Skin epidermis (tissue), 12 donors: Measurements from ENCODE around the gene PPIAL4G.
"Not testable (repeated sequence)": the region's sequence is repeated elsewhere in the genome, so short reads cannot be mapped to it uniquely, and the experiment has no call there.

Experiments
- H3K27ac ChIP-seq, 21 experiments: fragments of 200-600 bp; sonication (generic) in 11 of 21; one replicate each; pipeline ENCODE4 v1.5.0; 2020; ENCODE audit warnings: mild to moderate bottlenecking in 3 of 21, inconsistent platforms in 2 of 21, moderate library complexity in 2 of 21
- H3K4me3 ChIP-seq, 7 experiments: fragments of 200-600 bp; sonication (generic) in 2 of 7; one replicate each; pipeline ENCODE4 v1.5.0; 2020; ENCODE audit warnings: inconsistent platforms in 2 of 7, mild to moderate bottlenecking in 2 of 7, moderate library complexity in 1 of 7

Gene PPIAL4G

GRCh38 chr1:148432916-148433317 lies 50.2 kb downstream of the PPIAL4G start:
- peak overlapping the region in 1 of 21 experiments; percentile 55 for H3K27ac ChIP-seq

More at GRCh38 chr1:148432916-148433317, 50.2 kb downstream of the PPIAL4G start:
- not testable (repeated sequence) for H3K4me3 ChIP-seq
